HG02943 (cell line): ENCODE data around the gene CHL1.

ENCODE experiments used
- ATAC-seq: cut with Tn5 transposase; IDR thresholded peaks from one replicate; pipeline ENCODE4 v1.9.1; 2021; ENCODE audit warnings: mild to moderate bottlenecking, low read depth, moderate library complexity; ENCODE audit not compliant: unreplicated experiment

The CHL1 gene

GRCh38 chr3:196311-197148 is at the start of gene CHL1:
Gene CHL1, plus strand, starts transcription at chr3:196763. Its CDS starts 123,014 bp downstream, at chr3:319777.
- peak; percentile 37 for ATAC-seq

- no peak for ATAC-seq
Measured at GRCh38 chr3:151614-152189, 44.9 kb upstream of the CHL1 start.

- ATAC-seq: no peak
Measured at GRCh38 chr3:159974-160373, 36.6 kb upstream of the CHL1 start.

GRCh38 chr3:166071-166470 is 30.5 kb upstream of the CHL1 start:
- ATAC-seq: no peak

GRCh38 chr3:166799-167198 is 29.8 kb upstream of the CHL1 start:
- ATAC-seq: no peak

- peak; percentile 93 for ATAC-seq
Measured at GRCh38 chr3:173886-174285, 22.7 kb upstream of the CHL1 start.

- no peak for ATAC-seq
Measured at GRCh38 chr3:184976-185375, 11.6 kb upstream of the CHL1 start.

- no peak for ATAC-seq
Measured at GRCh38 chr3:192215-192929, 4.2 kb upstream of the CHL1 start.

GRCh38 chr3:194001-194400 is 2.6 kb upstream of the CHL1 start:
- ATAC-seq: no peak

GRCh38 chr3:194421-194820 is 2.1 kb upstream of the CHL1 start:
- no peak for ATAC-seq

GRCh38 chr3:195666-196065 is 897 bp upstream of the CHL1 start:
- ATAC-seq: no peak

- ATAC-seq: peak; percentile 38
Measured at GRCh38 chr3:197149-197827, 725 bp downstream of the CHL1 start.

- peak; percentile 31 for ATAC-seq
Measured at GRCh38 chr3:197828-198491, 1.4 kb downstream of the CHL1 start.

GRCh38 chr3:199835-200234 is 3.3 kb downstream of the CHL1 start:
- ATAC-seq: no peak

GRCh38 chr3:200758-201325 is 4.3 kb downstream of the CHL1 start:
- no peak for ATAC-seq

- no peak for ATAC-seq
Measured at GRCh38 chr3:204102-204501, 7.5 kb downstream of the CHL1 start.

- ATAC-seq: no peak
Measured at GRCh38 chr3:207973-208372, 11.4 kb downstream of the CHL1 start.

- ATAC-seq: no peak
Measured at GRCh38 chr3:210669-211068, 14.1 kb downstream of the CHL1 start.

GRCh38 chr3:212432-212831 is 15.9 kb downstream of the CHL1 start:
- peak; percentile 71 for ATAC-seq
